DOHH2 (cell line): Measurements from ENCODE around the gene CREB5.

ENCODE experiments used
- H3F3A ChIP-seq: fragments of 200-600 bp; sonication (generic), shearing (Covaris generic); 2 replicates; pipeline ENCODE4 v1.6.0; 2016; ENCODE audit warnings: antibody characterized with exemption, mild to moderate bottlenecking; ENCODE audit not compliant: control insufficient read depth, insufficient read depth
- H3K27ac ChIP-seq: fragments of 200-600 bp; sonication (generic); 2 replicates; pipeline ENCODE4 v1.5.1; 2014; ENCODE audit warnings: low read depth, mild to moderate bottlenecking, low read length, moderate library complexity
- H3K27me3 ChIP-seq: fragments of 200-600 bp; sonication (generic); 2 replicates; pipeline ENCODE4 v1.6.1; 2014; ENCODE audit warnings: mild to moderate bottlenecking, low read length, mixed read lengths; ENCODE audit not compliant: control insufficient read depth
- H3K36me3 ChIP-seq: fragments of 200-600 bp; sonication (generic); 2 replicates; pipeline ENCODE4 v1.6.1; 2014; ENCODE audit warnings: mild to moderate bottlenecking, low read length, moderate library complexity, mixed read lengths; ENCODE audit not compliant: control insufficient read depth
- H3K4me1 ChIP-seq: fragments of 200-600 bp; sonication (generic); 2 replicates; pipeline ENCODE4 v1.6.1; 2014; ENCODE audit warnings: mild to moderate bottlenecking, low read length, mixed read lengths; ENCODE audit not compliant: control insufficient read depth
- H3K4me2 ChIP-seq: fragments of 200-600 bp; sonication (generic); 2 replicates; pipeline ENCODE4 v1.6.0; 2014; ENCODE audit warnings: mild to moderate bottlenecking, low read length, moderate library complexity
- H3K4me3 ChIP-seq: fragments of 200-600 bp; sonication (generic); 2 replicates; pipeline ENCODE4 v1.5.1; 2014; ENCODE audit warnings: mild to moderate bottlenecking, low read length, mixed read lengths
- H3K79me2 ChIP-seq: fragments of 200-600 bp; sonication (generic); 2 replicates; pipeline ENCODE4 v1.6.1; 2014; ENCODE audit warnings: mild to moderate bottlenecking, low read length, mixed read lengths; ENCODE audit not compliant: control insufficient read depth
- H3K9me2 ChIP-seq: fragments of 200-600 bp; sonication (generic); replicated peaks from 2 replicates; pipeline ENCODE4 v1.6.1; 2014; ENCODE audit warnings: mild to moderate bottlenecking, low read length, mixed read lengths; ENCODE audit not compliant: control insufficient read depth
- H3K9me3 ChIP-seq: fragments of 200-600 bp; sonication (generic); 2 replicates; pipeline ENCODE4 v1.6.1; 2014; ENCODE audit warnings: antibody characterized with exemption, low read length, mixed read lengths; ENCODE audit not compliant: control insufficient read depth, insufficient read depth
- H4K20me1 ChIP-seq: fragments of 200-600 bp; sonication (generic); 2 replicates; pipeline ENCODE4 v1.6.0; 2014; ENCODE audit warnings: low read depth, mild to moderate bottlenecking, antibody characterized with exemption, low read length, moderate library complexity; ENCODE audit not compliant: control insufficient read depth, insufficient read depth
- EZH2phosphoT487 ChIP-seq: fragments of 200-600 bp; sonication (generic); IDR thresholded peaks from 2 replicates; pipeline ENCODE4 v1.6.1; 2017; ENCODE audit warnings: borderline replicate concordance, mild to moderate bottlenecking, antibody characterized with exemption, low read length, moderate library complexity, mixed read lengths
- TF ChIP-seq, protein P1 (sequence below): fragments of 200-600 bp; sonication (generic); IDR thresholded peaks from one replicate; pipeline ENCODE4 v1.5.1; 2014; ENCODE audit warnings: antibody characterized with exemption, mild to moderate bottlenecking, low read depth, low read length; ENCODE audit not compliant: poor library complexity, severe bottlenecking

The CREB5 gene

DNA sequence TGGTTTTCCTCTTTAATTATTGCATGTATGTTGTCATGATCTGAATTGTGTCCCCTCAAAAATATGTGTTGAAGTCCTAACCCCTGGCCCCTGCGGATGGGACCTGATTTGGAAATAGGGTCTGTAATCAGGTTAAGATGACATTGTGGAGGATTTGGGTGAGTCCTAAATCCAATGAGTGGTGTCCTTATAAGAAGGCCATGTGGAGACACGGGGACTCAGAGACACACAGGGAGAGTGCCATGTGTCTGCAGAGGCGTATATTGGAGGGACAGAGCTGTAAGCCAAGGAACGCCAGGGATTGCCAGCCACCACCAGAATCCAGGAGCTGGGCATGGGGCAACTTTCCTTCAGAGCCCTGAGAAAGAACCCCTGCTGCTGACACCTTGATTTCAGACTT is 171.9 kb downstream of the CREB5 start:
- peaks cover 2% of the 10 kb centered on the region for H3K36me3 ChIP-seq
- H3K27ac ChIP-seq: no peak overlapping the region
- H3K9me2 ChIP-seq: no peaks in the 10 kb centered on the region
- peaks cover 30% of the 10 kb centered on the region for H3K4me1 ChIP-seq
- H3K9me3 ChIP-seq: no peaks in the 10 kb centered on the region
- TF ChIP-seq EZH2phosphoT487: no peak
- TF ChIP-seq, protein P1, sequence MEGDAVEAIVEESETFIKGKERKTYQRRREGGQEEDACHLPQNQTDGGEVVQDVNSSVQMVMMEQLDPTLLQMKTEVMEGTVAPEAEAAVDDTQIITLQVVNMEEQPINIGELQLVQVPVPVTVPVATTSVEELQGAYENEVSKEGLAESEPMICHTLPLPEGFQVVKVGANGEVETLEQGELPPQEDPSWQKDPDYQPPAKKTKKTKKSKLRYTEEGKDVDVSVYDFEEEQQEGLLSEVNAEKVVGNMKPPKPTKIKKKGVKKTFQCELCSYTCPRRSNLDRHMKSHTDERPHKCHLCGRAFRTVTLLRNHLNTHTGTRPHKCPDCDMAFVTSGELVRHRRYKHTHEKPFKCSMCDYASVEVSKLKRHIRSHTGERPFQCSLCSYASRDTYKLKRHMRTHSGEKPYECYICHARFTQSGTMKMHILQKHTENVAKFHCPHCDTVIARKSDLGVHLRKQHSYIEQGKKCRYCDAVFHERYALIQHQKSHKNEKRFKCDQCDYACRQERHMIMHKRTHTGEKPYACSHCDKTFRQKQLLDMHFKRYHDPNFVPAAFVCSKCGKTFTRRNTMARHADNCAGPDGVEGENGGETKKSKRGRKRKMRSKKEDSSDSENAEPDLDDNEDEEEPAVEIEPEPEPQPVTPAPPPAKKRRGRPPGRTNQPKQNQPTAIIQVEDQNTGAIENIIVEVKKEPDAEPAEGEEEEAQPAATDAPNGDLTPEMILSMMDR: no peak
- no peak overlapping the region for H3K4me2 ChIP-seq
- H3K27me3 ChIP-seq: no peaks in the 10 kb centered on the region
- H3F3A ChIP-seq: no peaks in the 10 kb centered on the region
- H4K20me1 ChIP-seq: no peaks in the 10 kb centered on the region
- no peak overlapping the region for H3K4me3 ChIP-seq
- peaks cover 16% of the 10 kb centered on the region for H3K79me2 ChIP-seq

DNA sequence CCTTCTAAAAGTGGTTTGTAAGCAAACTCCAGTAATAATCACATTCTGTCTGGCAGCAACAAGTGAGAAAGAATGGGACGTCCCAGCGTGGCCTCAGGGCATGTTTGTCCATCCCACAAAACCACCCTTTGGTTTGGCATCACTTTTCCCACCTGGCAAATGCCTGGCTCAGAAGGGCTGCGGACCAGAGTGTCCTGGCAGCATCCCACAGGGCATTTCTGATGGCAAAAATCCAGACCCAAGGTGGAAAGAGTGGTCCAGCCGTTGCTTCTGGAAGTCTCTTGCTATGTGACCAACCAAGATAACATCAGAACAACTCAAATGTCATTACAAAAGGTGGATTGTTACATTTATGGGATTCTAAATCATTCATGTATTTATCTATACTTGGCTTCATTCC is 174.4 kb downstream of the CREB5 start:
- Histone ChIP-seq H3F3A (no peaks in the 10 kb centered on the region), H3K4me1 (peaks cover 27% of the 10 kb centered on the region), H3K4me3 (no peak overlapping the region), H3K79me2 (peaks cover 13% of the 10 kb centered on the region; the same call in 1 of the 2 replicates), H3K27ac (no peak overlapping the region), H3K4me2 (no peak overlapping the region), H3K27me3 (no peaks in the 10 kb centered on the region), H4K20me1 (no peaks in the 10 kb centered on the region), H3K9me3 (no peaks in the 10 kb centered on the region), H3K9me2 (no peaks in the 10 kb centered on the region), H3K36me3 (no peaks in the 10 kb centered on the region; the same call in 1 of the 2 replicates)
- no peak for TF ChIP-seq EZH2phosphoT487
- TF ChIP-seq, protein P1: no peak

GRCh38 chr7:28587211-28587610 is 174.9 kb downstream of the CREB5 start:
- H3K27ac ChIP-seq: no peak overlapping the region

More at GRCh38 chr7:28587211-28587610, 174.9 kb downstream of the CREB5 start:
- Histone ChIP-seq H4K20me1 (no peaks in the 10 kb centered on the region), H3F3A (no peaks in the 10 kb centered on the region), H3K4me3 (no peak overlapping the region), H3K27me3 (no peaks in the 10 kb centered on the region), H3K4me2 (peak overlapping the region; percentile 10; the same call in 1 of the 2 replicates), H3K36me3 (no peaks in the 10 kb centered on the region; the same call in 1 of the 2 replicates), H3K4me1 (peaks cover 28% of the 10 kb centered on the region), H3K9me2 (no peaks in the 10 kb centered on the region), H3K79me2 (peaks cover 17% of the 10 kb centered on the region; the same call in 1 of the 2 replicates), H3K9me3 (no peaks in the 10 kb centered on the region)
- TF ChIP-seq, protein P1: no peak
- TF ChIP-seq EZH2phosphoT487: no peak
